Fibroblast of mammary gland (primary cell): ENCODE results near the gene ADAMTS19.

Experiments used
- DNase-seq: peaks from one replicate; pipeline ENCODE4 v3.0.0-alpha.2; 2010; ENCODE audit warnings: low read depth
- H3K4me3 ChIP-seq: 2 replicates; pipeline ENCODE4 v1.5.1; 2011; ENCODE audit warnings: low read depth, mild to moderate bottlenecking, low read length, moderate library complexity; ENCODE audit not compliant: control insufficient read depth
- CTCF ChIP-seq: conservative IDR thresholded peaks from 2 replicates; pipeline ENCODE4 v1.5.1; 2011; ENCODE audit warnings: low read depth, low read length, inconsistent platforms; ENCODE audit not compliant: control insufficient read depth, insufficient read depth

The ADAMTS19 gene

GRCh38 chr5:129447968-129448367 lies 12.1 kb upstream of the ADAMTS19 start:
- DNase-seq = no peak
- TF ChIP-seq CTCF = no peak
- H3K4me3 ChIP-seq = no peak overlapping the region

GRCh38 chr5:129448654-129449053 lies 11.4 kb upstream of the ADAMTS19 start:
- H3K4me3 ChIP-seq = no peak overlapping the region
- no peak for TF ChIP-seq CTCF
- no peak for DNase-seq

GRCh38 chr5:129454461-129454860 lies 5.6 kb upstream of the ADAMTS19 start:
- no peak for TF ChIP-seq CTCF
- H3K4me3 ChIP-seq = no peak overlapping the region
- no peak for DNase-seq

GRCh38 chr5:129459450-129459776 lies 685 bp upstream of the ADAMTS19 start:
- DNase-seq = no peak
- peak overlapping the region; percentile 35 for H3K4me3 ChIP-seq
- no peak for TF ChIP-seq CTCF

- TF ChIP-seq CTCF = no peak
- DNase-seq = no peak
- peak overlapping the region; percentile 63 for H3K4me3 ChIP-seq
Observed at GRCh38 chr5:129460672-129460935, 506 bp downstream of the ADAMTS19 start.

- no peak for TF ChIP-seq CTCF
- DNase-seq = no peak
- H3K4me3 ChIP-seq = peak overlapping the region; percentile 63
Observed at GRCh38 chr5:129460936-129461710, 1.0 kb downstream of the ADAMTS19 start.
